Measurements from ENCODE around the gene ZBTB16.

ZBTB16 gene

DNA sequence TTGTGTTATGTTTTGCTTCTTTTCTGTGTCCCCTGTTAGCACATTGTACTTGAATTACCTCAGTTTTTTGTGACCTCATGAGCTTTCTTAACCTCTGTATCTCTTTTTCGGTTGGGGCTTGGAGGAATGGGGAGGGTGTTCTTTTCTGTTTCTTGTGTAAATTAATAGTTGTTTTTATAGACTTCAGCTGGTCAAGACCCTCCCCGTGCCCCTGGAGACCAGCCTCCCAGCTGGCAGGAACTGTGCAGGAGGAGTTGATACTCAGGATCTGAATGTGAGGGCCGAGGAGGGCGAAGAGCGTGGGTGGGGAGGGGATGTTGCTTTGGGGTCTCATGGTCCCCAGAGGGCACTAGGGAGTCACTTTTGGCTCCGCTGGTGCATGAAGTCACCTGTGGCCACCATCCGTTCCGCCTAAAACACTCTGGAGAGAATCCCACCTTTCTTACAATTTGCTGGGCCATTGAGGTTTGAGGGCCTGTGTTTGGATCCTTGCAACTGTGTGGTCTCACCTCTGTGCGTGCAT, 192.4 kb downstream of the ZBTB16 start:
- DNase-seq: no peak

DNA sequence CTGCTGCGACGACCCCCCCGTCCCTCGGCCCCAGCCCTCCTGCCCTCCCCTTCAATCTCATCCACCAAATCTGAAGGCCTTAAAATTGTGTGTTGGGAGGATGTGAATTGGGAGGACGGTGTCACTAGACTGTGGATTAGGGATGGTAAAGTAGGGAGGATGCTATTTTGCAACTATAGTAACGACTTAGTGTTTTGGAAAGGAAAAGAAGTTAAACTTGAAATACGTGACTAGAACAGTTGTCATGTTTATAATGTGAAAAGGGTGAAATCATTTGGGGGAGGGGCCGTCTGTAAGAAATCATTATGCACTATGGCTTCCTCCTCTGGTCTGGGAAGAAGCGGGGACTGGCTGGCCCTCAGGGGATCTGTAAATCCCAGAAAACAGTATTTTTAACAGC, 193.3 kb downstream of the ZBTB16 start:
- no peak for DNase-seq

DNA sequence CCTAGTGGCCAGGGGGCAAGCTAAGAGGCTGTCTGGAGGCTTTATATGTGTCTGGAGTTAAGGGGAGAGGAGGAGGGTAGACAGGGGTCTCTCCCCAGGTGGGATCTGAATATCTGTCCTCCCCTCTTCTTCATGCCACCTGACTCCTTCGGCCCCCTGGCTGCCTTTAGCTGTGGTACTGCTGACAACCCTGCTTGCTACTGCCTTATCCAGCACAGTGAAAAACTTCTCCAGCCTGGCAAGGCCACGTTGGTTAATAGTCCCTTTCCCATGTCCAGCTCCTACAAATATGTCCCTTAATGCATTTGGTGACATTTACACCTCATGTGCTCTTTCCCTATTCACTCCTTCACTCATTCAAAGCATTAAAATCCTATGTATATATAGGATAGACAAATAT, 194.3 kb downstream of the ZBTB16 start:
- DNase-seq: no peak

DNA sequence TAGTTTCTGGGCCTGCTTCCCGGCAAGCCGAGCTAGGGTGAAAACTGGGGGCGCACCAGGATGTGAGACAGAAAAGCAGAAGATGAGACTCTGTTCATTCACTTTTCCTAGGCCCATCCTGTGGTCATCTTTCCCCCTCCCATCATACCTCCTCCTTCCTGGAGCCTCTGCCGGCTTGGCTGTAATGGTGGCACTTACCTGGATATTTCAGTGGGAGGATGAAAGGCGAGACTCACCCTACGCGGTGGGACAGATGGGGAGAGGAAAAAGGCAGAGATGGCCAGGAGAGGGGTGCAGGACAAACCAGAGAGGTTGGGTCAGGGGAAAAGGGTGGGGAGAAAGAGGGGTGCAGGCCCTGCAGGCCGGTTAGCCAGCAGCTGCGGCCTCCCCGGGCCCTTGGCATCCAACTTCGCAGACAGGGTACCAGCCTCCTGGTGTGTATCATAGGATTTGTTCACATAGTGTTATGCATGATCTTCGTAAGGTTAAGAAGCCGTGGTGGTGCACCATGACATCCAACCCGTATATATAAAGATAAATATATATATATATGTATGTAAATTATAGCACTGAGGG, 195.1 kb downstream of the ZBTB16 start:
- DNase-seq: no peak

DNA sequence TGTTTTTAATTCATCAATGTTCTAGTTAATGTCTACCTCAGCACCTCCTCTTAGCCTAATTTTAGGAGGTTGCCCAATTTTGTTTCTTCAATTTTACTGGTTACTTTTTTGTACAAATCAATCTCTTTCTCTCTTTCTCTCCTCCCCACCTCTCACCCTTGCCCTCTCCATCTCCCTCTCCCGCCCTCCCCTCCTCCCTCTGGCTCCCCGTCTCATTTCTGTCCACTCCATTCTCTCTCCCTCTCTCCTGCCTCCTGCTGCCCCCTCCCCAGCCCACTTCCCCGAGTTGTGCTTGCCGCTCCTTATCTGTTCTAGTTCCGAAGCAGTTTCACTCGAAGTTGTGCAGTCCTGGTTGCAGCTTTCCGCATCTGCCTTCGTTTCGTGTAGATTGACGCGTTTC, 195.8 kb downstream of the ZBTB16 start:
- no peak for DNase-seq

DNA sequence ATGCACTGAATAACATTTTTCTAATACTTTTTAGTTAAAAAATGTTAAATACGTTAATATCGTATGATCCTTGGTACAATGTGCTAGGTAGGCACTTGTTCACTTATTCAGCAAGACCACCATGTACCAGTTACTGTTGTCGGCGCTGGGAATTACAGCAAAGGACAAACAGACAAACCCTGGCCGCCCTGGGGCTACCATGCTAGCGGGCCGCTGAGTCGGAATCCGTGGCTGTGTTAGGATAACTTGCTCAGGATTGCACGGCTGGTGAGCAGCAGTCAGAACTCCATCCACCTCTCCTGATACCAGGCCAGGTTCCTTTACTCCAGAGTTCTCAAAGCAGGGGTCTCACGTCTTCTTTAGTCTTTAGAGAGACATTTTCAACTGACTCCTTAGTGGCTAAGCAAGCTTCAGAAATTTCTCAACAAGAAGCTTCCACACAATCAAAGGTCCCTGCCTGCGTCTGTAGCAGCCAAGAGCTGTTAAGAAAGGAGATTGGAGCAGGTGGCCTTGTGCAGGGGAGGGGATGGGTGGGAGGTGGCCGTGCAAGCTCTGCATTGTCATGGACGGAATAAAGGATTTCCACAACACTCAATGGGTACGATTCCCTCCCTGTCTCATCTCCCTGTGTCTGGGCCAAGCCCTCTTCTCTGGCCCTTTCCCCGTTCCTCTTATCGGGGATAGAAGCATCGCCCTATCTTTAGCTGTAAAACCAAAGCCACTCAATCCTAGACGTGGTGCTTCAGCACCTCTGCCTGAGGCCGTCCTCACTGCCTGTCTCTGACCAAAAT, 196.9 kb downstream of the ZBTB16 start:
- DNase-seq: no peak

DNA sequence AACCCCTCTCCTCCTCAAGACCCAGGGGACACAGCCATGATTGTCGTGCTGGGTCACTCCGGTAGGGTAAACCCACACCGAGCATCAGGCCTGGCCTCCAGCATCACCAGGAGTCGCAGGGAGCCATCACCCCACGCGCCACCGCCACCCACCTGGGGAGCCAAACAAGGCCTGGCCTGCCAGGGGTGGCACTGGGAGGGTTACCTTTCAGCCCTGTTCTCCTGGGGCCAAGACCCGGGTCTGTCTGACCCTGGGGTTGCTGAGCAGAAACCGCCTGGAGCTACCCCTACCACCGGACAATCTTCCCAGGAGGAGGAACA, 197.4 kb downstream of the ZBTB16 start:
- DNase-seq: no peak

DNA sequence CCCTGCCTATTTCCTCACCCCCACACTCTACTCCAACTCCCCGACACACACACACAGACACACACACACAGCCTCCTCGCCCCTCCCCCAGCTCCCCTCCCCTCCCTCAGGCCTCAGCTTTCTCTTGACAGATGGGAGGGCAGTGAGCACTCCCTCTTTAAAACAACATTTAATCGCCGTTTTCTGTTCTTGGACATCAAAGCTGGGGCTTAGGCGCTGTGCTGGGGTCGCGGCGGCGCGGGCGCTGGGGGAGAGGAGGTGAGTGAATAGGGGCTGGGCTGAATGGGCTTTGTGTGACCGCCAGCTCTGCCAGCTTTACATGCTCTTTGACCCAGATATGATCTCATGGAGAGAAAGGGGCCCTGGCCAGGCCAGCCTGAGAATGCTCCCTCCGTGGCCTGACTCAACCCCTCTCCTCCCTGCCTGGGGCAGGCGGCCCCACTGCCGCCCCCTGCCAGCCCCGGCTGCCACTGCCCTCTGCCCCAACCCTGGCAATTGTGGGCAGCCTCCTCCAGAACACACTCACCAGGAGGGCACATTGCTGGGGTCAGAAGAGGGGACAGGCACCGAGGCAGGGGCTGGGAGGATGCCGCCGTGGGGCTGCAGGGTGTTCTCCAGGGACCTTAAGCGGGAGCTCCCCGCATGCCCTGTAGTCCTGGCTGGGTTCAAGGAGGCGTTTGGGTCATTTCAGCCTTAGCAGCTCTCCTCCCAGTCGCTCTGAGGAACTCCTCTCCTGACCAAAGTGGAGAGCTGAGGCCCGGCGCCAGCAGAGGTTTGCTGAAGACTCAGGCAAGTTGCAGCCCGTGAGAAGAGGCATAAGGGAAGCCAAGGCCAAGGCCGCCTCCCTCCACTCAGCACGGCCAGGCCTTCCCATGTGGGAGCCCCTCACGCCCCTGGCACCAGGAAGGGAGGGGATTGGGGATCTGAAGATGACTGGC, 198.4 kb downstream of the ZBTB16 start:
- DNase-seq: no peak

DNA sequence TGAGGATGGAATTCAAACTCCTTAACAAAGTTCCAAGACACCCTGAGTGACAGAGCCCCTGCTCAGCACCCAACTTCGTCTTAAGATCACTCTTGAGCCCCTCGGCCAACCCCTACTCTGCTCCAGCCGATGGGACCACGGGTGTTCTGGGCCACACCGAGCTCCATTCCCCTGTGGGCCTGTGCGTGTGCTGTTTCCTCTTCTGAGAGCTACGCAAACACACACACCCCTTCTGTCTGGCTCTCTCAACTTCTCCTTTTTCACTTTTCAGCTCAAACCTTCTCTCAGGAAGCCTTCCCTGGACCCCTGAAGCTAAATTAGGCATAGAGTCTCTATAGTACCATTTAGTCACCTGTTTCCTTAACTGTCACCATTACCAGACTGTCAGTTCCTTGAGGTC, 199.2 kb downstream of the ZBTB16 start:
- no peak for DNase-seq

DNA sequence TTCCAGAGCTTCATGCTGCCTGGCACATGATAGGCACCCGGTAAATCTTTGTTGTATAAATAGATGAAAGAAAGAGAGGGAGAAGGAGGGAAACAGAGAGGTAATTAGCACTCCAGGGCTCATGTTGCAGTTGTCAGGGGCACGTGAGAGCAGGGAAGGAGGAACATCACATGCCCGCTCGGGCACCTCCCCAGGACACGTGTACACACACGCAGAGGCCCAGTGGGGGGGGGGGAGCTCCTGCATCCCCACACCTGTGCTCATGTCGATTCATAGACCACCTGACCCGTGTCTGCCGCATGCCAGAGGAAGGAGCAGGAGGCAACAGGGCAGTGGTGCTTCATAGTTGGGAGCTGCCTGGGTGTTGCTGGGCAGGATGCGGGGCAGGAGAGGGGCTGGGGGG, 199.6 kb downstream of the ZBTB16 start:
- DNase-seq: no peak

DNA sequence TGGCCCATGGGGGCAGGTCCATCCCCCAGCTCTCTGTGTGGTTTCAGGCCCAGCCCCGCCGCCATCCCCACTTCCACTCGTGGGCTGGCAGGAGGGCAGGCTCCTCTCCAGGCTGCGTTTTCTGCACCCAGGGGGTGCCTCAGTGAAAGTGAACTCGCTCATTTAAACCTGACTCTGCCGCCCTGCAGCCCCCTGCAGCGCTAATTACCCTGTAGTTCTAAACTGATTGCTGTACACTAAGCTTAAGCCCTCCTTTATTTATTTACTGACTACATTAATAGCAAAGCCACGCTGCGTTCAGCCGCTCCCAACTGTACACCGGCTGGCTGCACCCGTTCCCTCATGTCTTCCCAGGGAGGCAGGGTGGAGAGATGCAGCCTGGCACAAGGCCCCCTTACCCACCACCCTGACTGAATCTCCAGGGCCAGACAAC, 200.1 kb downstream of the ZBTB16 start:
- no peak for DNase-seq

DNA sequence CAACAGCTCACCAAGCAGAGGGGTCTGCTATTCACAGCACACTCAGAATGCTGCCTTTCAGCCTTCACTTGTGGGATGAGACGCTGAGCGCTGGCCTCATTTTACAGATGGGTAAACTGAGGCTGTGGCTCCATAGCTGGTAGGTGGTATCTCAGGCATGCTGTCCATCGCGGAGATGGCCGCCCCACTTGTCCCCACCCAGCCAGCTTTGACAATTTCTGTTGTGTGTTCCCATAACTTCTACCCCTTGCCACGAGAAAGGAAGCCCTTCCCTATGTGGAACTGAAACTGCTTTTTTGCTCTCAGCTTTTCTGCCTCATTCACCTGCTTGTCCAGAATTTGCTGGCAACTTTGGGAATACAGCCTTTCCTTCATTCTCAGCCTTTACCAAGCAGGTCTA, 200.6 kb downstream of the ZBTB16 start:
- no peak for DNase-seq

DNA sequence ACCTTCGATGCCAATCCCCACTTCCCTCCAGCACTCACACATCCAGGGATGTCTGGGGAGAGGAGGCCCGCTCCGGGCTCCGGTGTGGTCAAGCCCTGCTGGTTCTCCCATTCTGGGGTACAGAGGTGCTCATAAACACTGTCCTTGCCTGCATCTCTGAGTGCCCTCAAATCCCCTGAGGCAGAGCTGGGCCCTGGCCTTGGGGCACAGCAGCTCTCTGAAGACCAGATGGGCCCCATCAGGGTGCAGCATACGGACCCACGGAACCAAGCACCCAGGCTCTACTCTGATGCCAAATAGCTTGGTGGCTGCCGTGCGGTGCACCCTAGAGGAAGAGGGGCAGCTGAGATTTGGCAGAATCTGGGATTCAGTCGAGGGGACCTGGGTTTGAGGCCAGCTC, 201.0 kb downstream of the ZBTB16 start:
- no peak for DNase-seq

DNA sequence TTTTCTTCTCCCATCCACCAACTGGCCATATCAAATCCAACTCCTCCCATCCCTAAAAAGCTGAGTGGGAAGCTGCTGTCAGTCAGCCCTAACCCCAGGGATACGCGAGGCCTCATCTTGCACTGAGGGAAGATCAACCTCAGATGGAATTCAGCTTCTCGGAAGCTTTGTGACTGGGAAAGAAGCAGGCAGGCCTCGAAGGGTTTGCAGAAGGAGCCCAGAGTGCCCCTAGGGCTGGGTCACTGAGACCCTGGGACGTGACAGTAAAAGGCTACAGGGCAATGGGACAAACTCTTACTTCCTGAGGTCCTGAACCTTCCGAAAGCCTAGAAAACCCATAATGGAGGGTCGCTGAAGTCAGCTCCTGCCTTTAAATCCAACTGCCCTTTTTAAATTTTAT, 202.3 kb downstream of the ZBTB16 start:
- DNase-seq: no peak

DNA sequence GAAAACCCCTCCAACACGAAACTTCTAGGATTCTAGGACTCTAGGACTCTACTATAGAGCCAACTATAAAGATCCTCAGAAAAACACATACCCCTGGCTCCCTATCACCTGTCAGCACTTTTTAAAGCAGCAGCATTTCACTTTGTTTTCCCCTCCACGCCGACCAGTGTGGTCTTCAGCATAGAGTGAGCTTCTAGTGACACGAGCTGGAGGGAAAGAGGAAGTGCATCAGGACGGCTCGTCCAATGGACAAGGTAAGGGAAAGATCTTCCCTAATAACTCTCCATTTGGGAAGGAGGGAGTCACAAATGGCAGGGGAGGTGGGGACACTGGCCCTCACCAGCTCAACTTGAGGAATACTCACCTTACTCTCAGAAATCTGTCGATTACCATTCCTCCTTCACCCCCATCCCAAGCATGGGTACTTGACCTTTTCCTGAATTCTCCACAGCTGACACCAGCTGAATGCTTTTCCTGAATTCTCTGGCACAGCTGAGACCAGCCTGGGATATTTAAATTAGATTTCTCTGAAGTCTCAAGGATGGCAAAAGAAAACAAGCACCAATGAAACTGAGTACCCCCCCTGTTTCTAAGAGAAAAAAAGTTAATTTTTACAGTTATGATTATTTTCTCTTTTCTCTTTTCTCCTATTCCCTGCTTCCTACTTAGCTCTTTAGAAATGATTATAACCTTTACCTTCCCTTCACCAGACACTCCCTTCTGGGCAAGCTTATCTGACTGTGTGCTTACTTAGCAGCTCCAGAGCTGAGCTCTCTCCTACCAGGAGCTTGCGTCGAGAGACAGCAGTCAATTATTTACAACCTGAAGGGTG, 203.4 kb downstream of the ZBTB16 start:
- DNase-seq: peak in 1 of 2 donors; percentile 5

DNA sequence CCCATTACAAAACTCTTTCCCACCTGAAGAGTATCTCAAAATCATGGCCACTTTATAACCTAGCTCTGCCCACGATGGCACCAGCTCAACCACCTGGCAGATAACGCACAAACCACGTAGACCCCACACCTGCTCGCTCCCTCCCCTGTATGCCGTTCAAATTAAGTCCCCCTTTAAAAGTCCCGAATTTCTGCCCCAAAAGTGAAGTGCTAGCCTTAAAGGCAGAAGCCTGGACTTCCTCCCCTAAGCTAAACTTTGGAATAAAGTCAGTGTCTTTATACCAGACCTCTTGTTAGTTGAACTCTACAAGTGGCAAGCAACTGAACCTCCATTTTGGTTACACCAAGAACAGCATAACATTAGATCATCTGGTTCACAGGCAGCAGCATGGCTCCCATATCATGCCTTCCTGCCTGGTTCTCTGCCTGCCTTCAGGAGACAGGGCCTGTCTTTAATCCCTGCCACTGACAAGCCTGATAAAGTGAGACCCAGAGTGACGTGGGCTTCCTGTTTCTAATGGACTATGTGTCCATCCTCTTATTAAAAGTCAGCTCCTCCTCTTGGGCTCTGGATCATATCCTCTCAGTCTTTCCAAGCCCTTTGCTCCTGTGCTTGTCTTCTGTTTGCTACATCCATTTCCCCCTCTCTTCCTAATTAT, 204.1 kb downstream of the ZBTB16 start:
- DNase-seq: no peak

DNA sequence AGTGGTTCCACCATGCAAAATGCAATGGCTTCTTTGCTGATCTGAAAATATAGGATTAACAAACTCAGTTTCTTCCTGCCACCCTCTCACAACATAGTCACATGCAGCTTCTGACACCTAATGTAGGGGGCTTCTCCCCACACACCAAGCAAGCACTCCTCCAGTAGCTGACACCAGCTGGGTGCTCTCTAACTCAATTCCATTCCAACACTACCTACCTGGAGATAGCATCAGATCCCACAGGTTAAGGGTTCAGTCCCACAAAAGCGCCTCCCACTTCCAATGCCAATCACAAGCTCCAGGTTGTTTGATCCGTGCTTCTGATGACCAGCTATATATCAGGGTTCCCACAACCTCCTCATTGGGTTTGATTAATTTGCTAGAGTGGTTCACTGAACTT, 204.9 kb downstream of the ZBTB16 start:
- no peak for DNase-seq

DNA sequence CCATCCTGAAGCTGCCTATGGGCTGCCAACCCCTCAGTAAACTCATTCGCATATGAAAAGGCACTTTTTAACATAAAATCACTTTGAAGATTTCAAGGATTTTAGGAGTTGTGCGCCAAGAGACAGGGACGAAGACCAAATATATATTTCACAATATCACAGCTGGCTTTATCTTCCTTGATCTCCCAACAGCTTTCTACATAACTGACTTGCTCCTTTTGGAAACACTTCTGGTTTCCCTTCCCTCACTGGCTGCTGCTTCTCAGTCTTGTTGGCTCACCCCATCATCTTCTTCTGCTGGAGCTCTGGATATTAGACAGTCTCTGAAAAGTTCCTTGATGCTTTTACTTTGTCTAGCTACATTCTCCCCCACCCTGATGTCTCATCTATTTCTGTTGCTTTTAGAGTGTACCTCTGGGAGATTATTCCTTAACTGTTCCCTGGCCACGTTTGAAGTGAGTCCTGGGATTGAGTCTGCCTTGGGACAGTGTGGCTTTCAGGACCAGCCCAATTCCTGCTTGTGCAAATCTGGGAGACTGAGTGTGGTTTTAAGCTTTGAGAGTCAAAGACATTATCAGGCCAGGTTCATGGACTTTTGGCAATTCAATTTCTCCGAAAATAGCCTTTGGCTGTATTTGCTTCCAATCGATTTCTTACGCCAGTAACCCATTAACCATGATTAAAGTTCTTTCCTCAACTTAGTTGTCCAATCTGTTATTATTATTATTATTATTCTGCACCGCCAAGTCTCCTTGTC, 205.8 kb downstream of the ZBTB16 start:
- no peak for DNase-seq

DNA sequence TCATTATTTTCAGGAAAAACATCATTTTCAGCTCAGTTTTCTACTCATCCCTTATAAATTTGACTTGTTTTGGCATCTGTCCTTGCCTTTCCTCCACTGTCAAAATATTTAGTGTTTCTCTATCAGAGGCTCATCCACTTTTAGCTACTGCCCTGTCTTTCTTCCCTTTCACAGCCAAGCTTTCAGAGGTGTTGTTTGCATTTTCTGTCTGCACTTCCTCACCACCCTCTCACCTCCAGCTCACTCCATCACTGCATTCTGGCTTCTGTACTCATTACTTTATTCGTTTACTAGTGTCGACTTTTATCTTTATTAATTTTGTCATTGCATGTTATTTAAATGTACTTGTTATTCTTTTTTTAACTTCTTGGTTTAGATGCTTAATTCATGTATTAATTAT, 210.0 kb downstream of the ZBTB16 start:
- DNase-seq: no peak

DNA sequence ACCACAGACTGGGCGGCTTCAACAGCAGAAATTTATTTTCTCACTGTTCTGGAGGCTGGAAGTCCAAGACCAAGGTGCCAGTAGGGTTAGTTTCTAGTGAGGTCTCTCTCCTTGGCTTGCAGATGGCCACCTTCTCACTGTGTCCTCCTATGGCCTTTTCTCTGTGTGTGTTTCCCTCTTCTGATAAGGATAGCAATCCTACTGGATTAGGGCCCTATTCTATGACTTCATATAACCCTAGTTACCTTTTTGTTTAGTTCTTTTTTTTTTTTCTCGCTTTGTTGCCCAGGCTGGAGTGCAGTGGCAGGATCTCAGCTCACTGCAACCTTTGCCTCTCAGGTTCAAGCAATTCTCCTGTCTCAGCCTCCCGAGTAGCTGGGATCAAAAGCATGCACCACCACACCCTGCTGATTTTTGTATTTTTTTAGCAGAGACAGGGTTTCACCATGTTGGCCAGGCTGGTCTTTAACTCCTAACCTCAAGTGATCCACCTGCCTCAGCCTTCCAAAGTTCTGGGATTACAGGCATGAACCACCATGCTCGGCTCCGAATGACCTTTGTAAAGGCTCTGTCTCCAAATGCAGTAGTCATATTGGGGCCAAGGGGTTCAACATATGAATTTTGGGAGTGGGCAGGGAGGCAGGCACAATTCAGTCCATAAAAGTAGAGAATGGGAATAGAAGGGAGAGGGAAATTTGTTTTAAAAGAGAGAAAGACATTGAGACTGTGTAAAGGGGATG, 211.2 kb downstream of the ZBTB16 start:
- no peak for DNase-seq

DNA sequence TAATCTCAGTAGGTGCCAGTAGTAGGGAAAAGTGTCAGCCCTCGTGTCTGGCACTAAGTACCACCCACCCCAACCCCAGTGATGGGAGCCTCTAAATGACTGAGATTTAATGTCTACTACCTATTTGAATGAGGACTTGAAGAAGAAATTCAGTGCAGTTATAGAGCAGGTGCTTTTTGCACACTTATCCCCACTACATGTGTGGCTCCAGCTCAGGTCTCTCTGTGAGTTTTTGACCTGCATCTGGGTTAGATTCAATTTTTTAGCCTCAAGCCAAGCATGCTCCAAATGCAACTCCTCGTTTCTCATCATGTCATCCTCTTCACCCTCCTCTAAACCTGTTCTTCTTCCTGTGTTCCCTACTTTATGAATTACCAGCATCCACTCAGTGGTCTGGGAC, 211.8 kb downstream of the ZBTB16 start:
- no peak for DNase-seq

Data from stimulated activated CD4-positive, alpha-beta T cell treated with anti-CD3 and anti-CD28 coated beads, Interleukin-2, amount 100 ng/mL, for 24 hours (primary cell).